ENCODE measurements around the gene FBXL16.

DNA sequence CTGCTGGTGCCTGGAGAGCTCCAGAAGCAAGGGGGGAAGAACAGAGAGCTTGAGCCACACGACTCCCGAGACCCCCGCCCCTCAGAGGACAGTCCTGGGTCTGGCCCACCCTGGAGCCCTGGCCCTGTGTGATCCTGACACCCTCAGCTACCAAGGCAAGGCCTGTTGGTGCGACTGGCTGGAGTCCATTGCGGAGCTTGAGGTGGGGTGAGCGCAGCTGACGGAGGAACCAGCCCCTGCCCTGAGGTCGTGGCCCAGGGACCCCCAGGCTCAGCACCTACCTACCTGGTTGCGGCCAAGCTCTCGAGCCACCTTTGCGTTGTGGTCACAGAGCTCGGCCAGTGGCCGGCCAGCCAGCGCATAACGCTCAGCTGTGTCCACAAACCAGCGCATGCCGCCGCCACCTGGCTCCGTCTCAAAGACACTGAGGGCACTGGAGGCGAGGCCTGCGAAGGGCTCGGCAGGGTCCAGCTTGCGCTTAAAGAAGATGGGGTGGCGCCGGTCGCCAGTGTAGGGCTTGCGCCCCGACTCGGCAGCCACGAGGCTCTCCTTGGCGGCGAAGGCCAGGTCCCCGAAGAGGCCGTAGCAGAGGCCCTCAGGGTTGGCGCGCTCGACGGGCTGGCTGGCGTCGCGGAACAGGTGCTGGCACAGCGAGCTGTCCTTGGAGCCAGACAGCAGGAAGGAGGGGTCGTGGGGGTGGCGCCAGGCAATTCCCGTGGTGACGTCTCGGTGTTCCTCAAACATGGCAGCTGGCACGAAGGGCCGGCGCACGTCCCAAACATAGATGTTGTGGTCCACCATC, 18.9 kb downstream of the FBXL16 start:
- TF ChIP-seq, protein P1, sequence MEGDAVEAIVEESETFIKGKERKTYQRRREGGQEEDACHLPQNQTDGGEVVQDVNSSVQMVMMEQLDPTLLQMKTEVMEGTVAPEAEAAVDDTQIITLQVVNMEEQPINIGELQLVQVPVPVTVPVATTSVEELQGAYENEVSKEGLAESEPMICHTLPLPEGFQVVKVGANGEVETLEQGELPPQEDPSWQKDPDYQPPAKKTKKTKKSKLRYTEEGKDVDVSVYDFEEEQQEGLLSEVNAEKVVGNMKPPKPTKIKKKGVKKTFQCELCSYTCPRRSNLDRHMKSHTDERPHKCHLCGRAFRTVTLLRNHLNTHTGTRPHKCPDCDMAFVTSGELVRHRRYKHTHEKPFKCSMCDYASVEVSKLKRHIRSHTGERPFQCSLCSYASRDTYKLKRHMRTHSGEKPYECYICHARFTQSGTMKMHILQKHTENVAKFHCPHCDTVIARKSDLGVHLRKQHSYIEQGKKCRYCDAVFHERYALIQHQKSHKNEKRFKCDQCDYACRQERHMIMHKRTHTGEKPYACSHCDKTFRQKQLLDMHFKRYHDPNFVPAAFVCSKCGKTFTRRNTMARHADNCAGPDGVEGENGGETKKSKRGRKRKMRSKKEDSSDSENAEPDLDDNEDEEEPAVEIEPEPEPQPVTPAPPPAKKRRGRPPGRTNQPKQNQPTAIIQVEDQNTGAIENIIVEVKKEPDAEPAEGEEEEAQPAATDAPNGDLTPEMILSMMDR (IDR thresholded peaks at IDR 0.05; ENCODE audit: poor library complexity): no peak
- TF ChIP-seq EZH2phosphoT487 (IDR thresholded peaks at IDR 0.05; ENCODE audit: low read depth, severe bottlenecking, unreplicated experiment): no peak
